Activated CD4-positive, alpha-beta T cell treated with anti-CD3 and anti-CD28 coated beads for 36 hours (primary cell): ENCODE measurements around the gene ATP9A. TPM values are rescaled to one million over a fixed set of nuclear protein-coding genes. Genes with fewer than 3 reads are reported as not detected.

ENCODE experiments used
- ATAC-seq: fragments of 200-7000 bp; cut with Tn5 transposase; one replicate; pipeline ENCODE4 v1.10.0; 2021; ENCODE audit warnings: mild to moderate bottlenecking, moderate library complexity
- CTCF ChIA-PET: fragments of 350-600 bp; sonication (Branson Sonifier 250); formaldehyde crosslinking; loops from one replicate; lab custom pipeline; 2021; ENCODE audit warnings: antibody characterized with exemption; lab: Charles Lee
- POLR2A ChIA-PET: fragments of 350-600 bp; sonication (Branson Sonifier 250); formaldehyde crosslinking; loops from one replicate; lab custom pipeline; 2021; ENCODE audit warnings: antibody characterized with exemption, inconsistent platforms; lab: Charles Lee
- DNase-seq: peaks from one replicate; pipeline ENCODE4 v3.0.0-alpha.2; 2020
- H3K27ac Mint-ChIP-seq: one replicate; pipeline ENCODE4 v1.8.0; 2021; ENCODE audit warnings: mixed read lengths
- H3K27me3 Mint-ChIP-seq: one replicate; pipeline ENCODE4 v1.8.0; 2021; ENCODE audit warnings: mixed read lengths
- H3K36me3 Mint-ChIP-seq: one replicate; pipeline ENCODE4 v1.8.0; 2021; ENCODE audit warnings: low read depth, mixed read lengths
- H3K4me1 Mint-ChIP-seq: one replicate; pipeline ENCODE4 v1.8.0; 2021; ENCODE audit warnings: mixed read lengths
- H3K4me3 Mint-ChIP-seq: one replicate; pipeline ENCODE4 v1.8.0; 2021; ENCODE audit warnings: mild to moderate bottlenecking, moderate library complexity, mixed read lengths
- H3K9me3 Mint-ChIP-seq: one replicate; pipeline ENCODE4 v1.8.0; 2021; ENCODE audit warnings: low read depth, mixed read lengths
- intact Hi-C, 2 experiments: fragments of 100-400 bp; cut with DNase I in 1 of 2; cut with micrococcal nuclease in 1 of 2; formaldehyde crosslinking; loops; one replicate each; pipeline versions ENCODE4 v1.14.2 to v1.15.1; 2022 to 2024; cut with DNase I, micrococcal nuclease
- total RNA-seq, 2 experiments: library from RNA; stranded (reverse); gene quantifications; one replicate each; pipeline ENCODE4 v1.2.3, GENCODE V29; 2021

Gene ATP9A
- total RNA-seq, 2 experiments from 2014 or later, result 2.2 to 2.7 TPM

GRCh38 chr20:51562027-51562331, 206.2 kb downstream of the ATP9A start:
- Mint-ChIP-seq H3K27me3 (peaks cover 56% of the 10 kb centered on the region), H3K4me3 (peak overlapping the region; percentile 63), H3K9me3 (no peaks in the 10 kb centered on the region), H3K36me3 (no peaks in the 10 kb centered on the region), H3K4me1 (peaks cover 23% of the 10 kb centered on the region), H3K27ac (no peak overlapping the region)
- POLR2A ChIA-PET, result interaction anchor here (1.0 kb wide), 2 partner anchors 11 to 20 kb away, joined by 3 to 6 read pairs; no protein-coding TSS in a partner anchor
- no peak for ATAC-seq
- intact Hi-C loops, result no loop called here
- no peak for DNase-seq
- CTCF ChIA-PET, result interaction anchor here (1.0 to 1.7 kb wide), 2 partner anchors 8 to 32 kb away, joined by 3 to 6 read pairs; no protein-coding TSS in a partner anchor

- intact Hi-C loops, result no loop called here
- H3K4me3 Mint-ChIP-seq, result peak overlapping the region; percentile 63
- ChIA-PET POLR2A (no interaction called here), CTCF (no interaction called here)
- peaks cover 62% of the 10 kb centered on the region for H3K27me3 Mint-ChIP-seq
- no peaks in the 10 kb centered on the region for H3K36me3 Mint-ChIP-seq
- DNase-seq (no peak), ATAC-seq (no peak)
- no peak overlapping the region for H3K27ac Mint-ChIP-seq
- H3K9me3 Mint-ChIP-seq, result no peaks in the 10 kb centered on the region
- peaks cover 23% of the 10 kb centered on the region for H3K4me1 Mint-ChIP-seq
Observed at GRCh38 chr20:51560550-51561307, 207.5 kb downstream of the ATP9A start.

- Mint-ChIP-seq H3K36me3 (no peaks in the 10 kb centered on the region), H3K27ac (no peak overlapping the region), H3K4me3 (no peak overlapping the region), H3K9me3 (no peaks in the 10 kb centered on the region), H3K27me3 (peaks cover 65% of the 10 kb centered on the region), H3K4me1 (peaks cover 23% of the 10 kb centered on the region)
- DNase-seq, result no peak
- ATAC-seq, result no peak
- CTCF ChIA-PET, result no interaction called here
- intact Hi-C loops, result no loop called here
- POLR2A ChIA-PET, result no interaction called here
Observed at GRCh38 chr20:51560042-51560441, 208.1 kb downstream of the ATP9A start.

- Mint-ChIP-seq H3K36me3 (no peaks in the 10 kb centered on the region), H3K27me3 (peaks cover 29% of the 10 kb centered on the region), H3K4me3 (no peak overlapping the region), H3K27ac (no peak overlapping the region), H3K9me3 (no peaks in the 10 kb centered on the region), H3K4me1 (peaks cover 11% of the 10 kb centered on the region)
- intact Hi-C loops, result no loop called here
- peak; percentile 58 for ATAC-seq
- CTCF ChIA-PET, result interaction anchor here (0.7 to 1.8 kb wide), 9 partner anchors 8 to 561 kb away, joined by 3 to 6 read pairs (median 4); partner anchors contain the start of gene NFATC2
- no peak for DNase-seq
- POLR2A ChIA-PET, result no interaction called here
Observed at GRCh38 chr20:51554538-51555165, 213.5 kb downstream of the ATP9A start.

GRCh38 chr20:51553897-51554486, 214.2 kb downstream of the ATP9A start:
- ATAC-seq (peak; percentile 36), DNase-seq (no peak)
- intact Hi-C loops, result no loop called here
- peaks cover 11% of the 10 kb centered on the region for H3K4me1 Mint-ChIP-seq
- no peak overlapping the region for H3K4me3 Mint-ChIP-seq
- no peaks in the 10 kb centered on the region for H3K9me3 Mint-ChIP-seq
- CTCF ChIA-PET, result interaction anchor here (0.7 to 1.8 kb wide), 8 partner anchors 9 to 561 kb away, joined by 3 to 6 read pairs (median 4); partner anchors contain the start of gene NFATC2
- POLR2A ChIA-PET, result no interaction called here
- H3K27me3 Mint-ChIP-seq, result peaks cover 23% of the 10 kb centered on the region
- no peaks in the 10 kb centered on the region for H3K36me3 Mint-ChIP-seq
- H3K27ac Mint-ChIP-seq, result peak overlapping the region; percentile 49

- H3K27me3 Mint-ChIP-seq, result peaks cover 11% of the 10 kb centered on the region
- intact Hi-C loops, result no loop called here
- no peak overlapping the region for H3K4me3 Mint-ChIP-seq
- no peak for DNase-seq
- no peak overlapping the region for H3K27ac Mint-ChIP-seq
- CTCF ChIA-PET, result interaction anchor here (0.6 kb wide), 1 partner anchor 46 kb away, joined by 4 read pairs; no protein-coding TSS in a partner anchor
- peaks cover 11% of the 10 kb centered on the region for H3K4me1 Mint-ChIP-seq
- no peaks in the 10 kb centered on the region for H3K9me3 Mint-ChIP-seq
- no peak for ATAC-seq
- H3K36me3 Mint-ChIP-seq, result no peaks in the 10 kb centered on the region
- POLR2A ChIA-PET, result interaction anchor here (0.7 kb wide), 1 partner anchor 11 kb away, joined by 6 read pairs; no protein-coding TSS in a partner anchor
Observed at GRCh38 chr20:51551186-51551585, 217.0 kb downstream of the ATP9A start.

GRCh38 chr20:51549474-51549873, 218.7 kb downstream of the ATP9A start:
- Mint-ChIP-seq H3K27ac (no peak overlapping the region), H3K4me1 (peaks cover 8% of the 10 kb centered on the region), H3K36me3 (no peaks in the 10 kb centered on the region), H3K4me3 (no peak overlapping the region), H3K27me3 (peaks cover 12% of the 10 kb centered on the region), H3K9me3 (no peaks in the 10 kb centered on the region)
- intact Hi-C loops, result no loop called here
- ATAC-seq (no peak), DNase-seq (no peak)
- ChIA-PET POLR2A (no interaction called here), CTCF (interaction anchor here (0.6 to 1.8 kb wide), 2 partner anchors 164 to 566 kb away, joined by 3 to 5 read pairs; no protein-coding TSS in a partner anchor)

GRCh38 chr20:51547951-51548350, 220.2 kb downstream of the ATP9A start:
- DNase-seq (no peak), ATAC-seq (no peak)
- Mint-ChIP-seq H3K27me3 (peaks cover 8% of the 10 kb centered on the region), H3K4me3 (no peak overlapping the region), H3K9me3 (no peaks in the 10 kb centered on the region), H3K4me1 (peaks cover 2% of the 10 kb centered on the region), H3K36me3 (no peaks in the 10 kb centered on the region), H3K27ac (no peak overlapping the region)
- intact Hi-C loops, result no loop called here
- CTCF ChIA-PET, result interaction anchor here (1.0 kb wide), 1 partner anchor 153 kb away, joined by 3 read pairs; no protein-coding TSS in a partner anchor
- POLR2A ChIA-PET, result no interaction called here

Other genes starting within 250 kb of the ATP9A start
- 10 to 100 TPM; 38.5 to 49.8 TPM for gene NFATC2, start 225.7 kb downstream of the ATP9A start, total RNA-seq
- under 1 TPM in 1 of 2 experiments, not detected in 1; 0.11 TPM for gene SALL4, start 34.1 kb upstream of the ATP9A start, total RNA-seq